NCI-H1417 treated with DMSO at 0.1 percent for 48 hours (cell line): ENCODE data around the gene MBTD1.
"Not testable (repeated sequence)": the region's sequence is repeated elsewhere in the genome, so short reads cannot be mapped to it uniquely, and the experiment has no call there.

Source experiments
- DNase-seq: peaks from one replicate; lab custom pipeline; 2025; lab: John Stamatoyannopoulos, UW

MBTD1 gene

DNA sequence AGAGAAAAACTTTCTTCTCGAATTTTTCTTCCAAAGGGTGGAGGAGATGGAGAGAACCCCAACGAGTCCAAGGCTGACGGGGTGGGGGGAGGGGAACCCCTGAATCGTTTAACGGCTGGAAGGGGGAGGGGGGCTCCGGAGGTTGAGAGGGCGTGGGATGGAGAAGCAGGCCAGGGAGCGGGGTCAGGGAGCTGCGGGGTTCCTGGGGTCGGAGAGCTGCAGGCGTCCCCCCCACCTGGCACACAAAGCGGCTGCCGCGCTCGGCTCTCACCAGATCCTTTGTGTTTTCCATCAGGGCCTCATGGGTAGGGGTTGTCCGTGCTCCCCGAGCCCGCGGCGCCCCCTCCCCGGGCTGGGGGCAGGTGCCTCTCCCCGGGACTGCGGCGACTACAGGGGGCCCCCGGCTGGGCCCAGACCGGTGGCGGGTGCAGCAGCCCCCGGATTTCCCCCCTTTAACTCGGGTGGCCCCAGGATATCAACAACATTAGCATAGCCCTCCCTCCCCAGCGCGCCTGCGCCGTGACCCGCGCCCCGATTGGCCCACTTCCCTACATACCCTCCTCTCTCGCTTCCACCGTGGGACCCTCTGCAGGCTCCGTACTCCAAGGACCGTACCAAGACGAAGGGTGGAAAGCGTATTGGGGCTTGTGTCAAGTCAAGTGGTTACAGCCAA is at the start of gene MBTD1:
Gene MBTD1 (minus strand): TSS at position 486 of the 673 bp plus-strand sequence. CDS start 34,888 bp downstream, outside the sequence.
- DNase-seq = peak; percentile 90

DNA sequence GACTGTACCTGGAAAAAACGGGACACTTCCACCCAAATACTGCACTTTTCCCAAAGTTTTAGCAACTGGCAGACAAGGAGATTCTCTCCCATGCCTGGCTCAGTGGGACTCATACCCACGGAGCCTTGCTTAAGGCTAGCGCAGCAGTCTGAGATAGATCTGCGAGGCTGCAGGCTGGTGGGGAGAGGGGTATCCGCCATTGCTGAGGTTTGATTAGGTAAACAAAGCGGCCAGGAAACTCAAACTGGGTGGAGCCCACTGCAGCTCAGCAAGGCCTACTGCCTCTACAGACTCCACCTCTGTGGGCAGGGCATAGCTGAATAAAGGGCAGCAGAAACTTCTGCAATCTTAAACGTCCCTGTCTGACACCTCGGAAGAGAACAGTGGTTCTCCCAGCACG is 45.3 kb upstream of the MBTD1 start:
- DNase-seq = no peak

GRCh38 chr17:51299859-51300258 is 40.0 kb upstream of the MBTD1 start:
- no peak for DNase-seq

GRCh38 chr17:51298508-51299371 is 38.9 kb upstream of the MBTD1 start:
- DNase-seq = peak; percentile 18

DNA sequence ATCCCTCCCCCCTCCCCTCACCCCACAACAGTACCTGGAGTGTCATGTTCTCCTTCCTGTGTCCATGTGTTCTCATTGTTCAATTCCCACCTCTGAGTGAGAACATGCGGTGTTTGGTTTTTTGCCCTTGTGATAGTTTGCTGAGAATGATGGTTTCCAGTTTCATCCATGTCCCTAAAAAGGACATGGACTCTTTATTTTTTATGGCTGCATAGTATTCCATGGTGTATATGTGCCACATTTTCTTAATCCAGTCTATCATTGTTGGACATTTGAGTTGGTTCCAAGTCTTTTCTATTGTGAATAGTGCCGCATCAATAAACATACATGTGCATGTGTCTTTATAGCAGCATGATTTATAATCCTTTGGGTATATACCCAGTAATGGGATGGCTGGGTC is 34.5 kb upstream of the MBTD1 start:
- not testable (repeated sequence) for DNase-seq

DNA sequence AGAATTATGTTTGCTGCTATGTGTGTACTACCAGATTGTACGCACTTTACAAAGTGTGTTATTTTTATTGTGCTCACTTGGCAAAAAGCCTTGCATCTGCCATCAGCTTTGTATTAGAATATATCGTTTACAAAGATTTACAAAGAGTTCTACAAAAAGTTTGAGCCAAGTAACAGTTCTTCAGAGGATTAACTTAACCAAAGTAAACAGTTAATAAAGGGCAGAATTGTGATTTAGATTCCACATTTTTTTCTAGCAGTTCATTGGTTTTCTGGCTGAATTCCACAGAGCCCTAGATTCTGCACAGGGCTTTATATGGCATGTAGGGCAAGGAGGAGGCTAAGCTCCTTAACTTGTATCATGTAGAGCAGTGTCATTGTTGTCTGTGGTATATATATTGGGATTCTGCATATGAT is 29.9 kb upstream of the MBTD1 start:
- DNase-seq = no peak

DNA sequence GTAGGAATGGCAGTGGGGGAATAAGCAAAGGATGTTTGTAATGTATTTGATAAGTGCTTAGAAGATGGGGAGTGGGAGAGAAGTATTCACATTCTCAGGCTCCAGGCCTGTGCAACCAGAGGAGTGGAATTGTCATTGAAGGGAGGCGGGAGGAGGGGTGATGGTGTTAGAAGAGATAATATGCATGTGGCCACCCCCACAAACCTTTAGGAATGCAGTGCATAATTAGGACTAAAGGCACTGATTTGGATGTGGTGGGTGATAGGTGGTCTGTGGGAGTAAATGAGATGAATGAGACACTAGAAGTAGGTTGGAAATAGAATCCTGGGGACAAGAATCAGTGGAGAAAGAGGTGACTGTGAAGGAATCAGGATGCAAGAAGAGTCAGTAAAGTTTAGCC is 27.6 kb upstream of the MBTD1 start:
- DNase-seq = no peak

GRCh38 chr17:51279183-51279582 is 19.3 kb upstream of the MBTD1 start:
- no peak for DNase-seq

GRCh38 chr17:51275381-51275780 is 15.5 kb upstream of the MBTD1 start:
- no peak for DNase-seq

DNA sequence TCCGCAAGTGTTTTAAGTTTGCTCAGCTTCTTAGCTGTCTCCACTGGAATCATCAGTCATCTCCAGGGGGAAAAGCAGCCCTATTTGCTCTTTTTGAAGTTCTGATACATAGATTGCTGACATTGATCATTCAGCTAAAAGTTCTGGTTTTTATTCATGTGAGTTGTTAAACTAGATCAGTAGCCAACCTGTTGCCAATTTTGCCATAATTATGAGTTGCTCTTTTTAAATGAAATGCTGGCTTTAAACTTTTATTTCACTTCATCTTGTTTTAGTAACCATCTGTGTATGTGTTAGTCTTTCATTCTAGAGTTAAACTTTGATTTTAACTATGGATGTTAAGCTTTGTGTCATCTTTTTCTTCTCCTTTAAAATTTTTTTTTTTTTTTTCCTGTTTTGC is 13.0 kb upstream of the MBTD1 start:
- DNase-seq = no peak

DNA sequence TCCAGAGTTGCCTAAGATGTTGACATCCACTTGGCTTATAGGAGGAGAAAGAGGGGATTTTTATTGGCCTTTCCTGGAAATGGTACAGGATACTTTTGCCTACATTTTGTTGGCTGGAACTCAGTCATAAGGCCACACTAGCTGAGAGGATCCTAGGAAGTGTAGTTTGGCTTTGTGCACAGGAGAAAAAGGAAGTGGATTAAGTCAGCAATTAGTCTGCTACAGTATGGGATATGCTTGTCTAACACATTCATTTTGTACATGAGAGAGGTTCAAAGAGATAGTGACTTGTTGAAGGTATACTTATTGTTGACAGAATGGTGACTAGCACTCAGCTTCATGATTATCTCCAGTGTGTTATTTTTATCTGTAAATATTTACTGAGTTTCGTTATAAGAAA is 10.8 kb upstream of the MBTD1 start:
- no peak for DNase-seq

DNA sequence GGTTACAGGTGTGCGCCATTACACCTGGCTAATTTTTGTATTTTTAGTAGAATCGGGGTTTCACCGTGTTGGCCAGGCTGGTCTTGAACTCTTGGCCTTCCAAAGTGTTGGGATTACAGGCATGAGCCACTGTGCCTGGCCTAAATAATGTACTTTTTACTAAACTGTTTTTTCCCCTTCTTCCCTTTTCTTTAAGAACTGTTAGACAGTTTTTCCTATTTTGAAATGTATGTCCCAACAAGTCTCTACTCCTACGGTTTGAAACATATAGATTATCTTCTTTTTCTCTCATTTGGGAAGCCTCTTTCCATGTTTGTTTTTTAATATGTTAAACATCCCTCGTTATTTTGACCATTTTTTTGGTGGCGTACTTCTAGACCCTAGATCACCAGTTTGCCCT is 10.1 kb upstream of the MBTD1 start:
- DNase-seq = no peak

DNA sequence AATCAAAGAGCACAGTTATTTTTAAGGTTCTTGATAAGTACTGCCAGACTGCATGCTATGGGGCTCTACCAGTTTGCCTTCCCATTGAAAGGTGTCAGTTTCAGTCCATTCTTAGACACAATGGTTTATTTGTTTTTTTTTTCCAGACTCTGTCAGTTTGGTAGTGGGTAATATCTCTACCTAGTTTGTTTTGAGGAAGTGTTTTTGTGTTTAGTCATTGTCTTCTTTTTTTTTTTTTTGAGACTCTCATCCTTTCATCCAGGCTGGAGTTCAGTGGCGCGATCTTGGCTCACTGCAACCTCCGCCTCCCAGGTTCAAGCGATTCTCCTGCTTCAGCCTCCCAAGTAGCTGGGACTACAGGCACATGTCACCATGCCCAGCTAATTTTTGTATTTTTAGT is 4.6 kb upstream of the MBTD1 start:
- DNase-seq = not testable (repeated sequence)

- no peak for DNase-seq
Measured at GRCh38 chr17:51263006-51263405, 3.2 kb upstream of the MBTD1 start.

GRCh38 chr17:51261024-51261963 is 1.4 kb upstream of the MBTD1 start:
- DNase-seq = no peak

DNA sequence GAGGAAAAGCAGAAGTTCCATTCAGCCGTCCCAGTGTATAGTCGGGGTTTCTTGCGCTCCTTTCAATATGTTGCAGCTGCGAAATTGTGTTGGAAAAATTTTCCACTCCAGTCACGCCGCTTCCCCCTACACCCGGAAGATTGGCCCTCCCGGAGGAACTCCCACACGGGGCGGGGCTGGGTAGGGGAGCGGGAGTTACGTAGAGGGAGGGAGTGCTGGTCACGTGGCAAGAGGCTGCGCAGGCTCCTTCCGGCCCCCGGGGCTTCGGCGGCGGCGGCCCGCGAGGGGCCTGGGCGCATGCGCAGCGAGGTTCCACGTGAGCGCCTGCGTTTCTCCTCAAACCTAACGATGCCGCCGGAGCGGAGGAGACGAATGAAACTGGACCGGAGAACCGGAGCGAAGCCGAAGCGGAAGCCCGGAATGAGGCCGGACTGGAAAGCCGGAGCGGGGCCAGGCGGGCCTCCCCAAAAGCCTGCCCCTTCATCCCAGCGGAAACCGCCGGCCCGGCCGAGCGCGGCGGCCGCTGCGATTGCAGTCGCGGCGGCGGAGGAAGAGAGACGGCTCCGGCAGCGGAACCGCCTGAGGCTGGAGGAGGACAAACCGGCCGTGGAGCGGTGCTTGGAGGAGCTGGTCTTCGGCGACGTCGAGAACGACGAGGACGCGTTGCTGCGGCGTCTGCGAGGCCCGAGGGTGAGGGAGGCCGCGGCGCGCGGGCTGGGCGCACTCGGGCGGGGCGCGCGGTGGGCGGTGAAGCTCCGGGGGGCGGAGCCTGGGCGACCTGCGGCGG is 581 bp upstream of the MBTD1 start, which contains the start of gene UTP18:
Gene UTP18 (plus strand): TSS at position 310 of the 787 bp plus-strand sequence. CDS start 39 bp downstream, at position 349.
- peak; percentile 90 for DNase-seq

- no peak for DNase-seq
Measured at GRCh38 chr17:51258756-51259563, 889 bp downstream of the MBTD1 start.

DNA sequence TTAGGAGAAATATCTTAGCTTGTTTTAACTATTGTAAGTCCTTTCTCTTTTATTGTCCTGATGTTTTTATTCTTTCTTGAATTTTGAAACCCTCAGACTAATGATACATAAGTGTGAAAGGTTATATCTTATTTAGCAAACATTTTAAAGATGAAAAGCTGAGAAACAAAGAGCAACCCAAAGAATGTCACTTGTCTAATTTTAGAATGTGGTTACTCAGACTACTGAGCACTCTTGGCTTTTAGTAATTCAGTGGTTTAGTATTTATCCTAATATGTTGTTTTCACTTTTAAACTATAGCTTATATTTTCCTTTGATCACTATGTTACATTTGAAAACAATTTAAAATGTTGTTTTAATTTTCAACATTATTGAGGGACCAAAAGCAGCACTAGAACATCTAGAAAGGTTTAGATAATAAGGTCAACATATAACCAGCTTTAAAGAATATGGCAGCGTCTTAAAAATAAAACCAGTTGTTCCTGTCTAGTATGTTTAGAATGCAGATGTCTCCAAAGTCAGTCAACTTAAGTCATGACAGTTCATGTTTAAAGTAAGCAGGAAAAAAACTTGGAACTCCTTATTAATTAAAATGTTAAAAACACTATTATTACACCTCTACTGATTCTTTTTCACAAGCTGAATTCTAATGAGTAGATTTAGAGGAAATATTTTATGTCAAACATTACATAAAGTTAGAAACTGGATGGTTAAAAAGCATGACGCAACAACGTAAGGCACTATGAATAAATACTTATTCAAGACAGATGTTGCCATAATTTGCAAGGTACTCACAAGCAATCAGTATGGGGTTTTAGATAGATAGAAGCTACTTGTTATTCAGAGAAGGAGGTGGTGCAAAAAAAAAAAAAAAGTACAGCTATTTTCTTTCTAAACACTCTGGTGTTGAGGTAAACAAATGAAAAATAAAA is 2.4 kb downstream of the MBTD1 start:
- no peak for DNase-seq

DNA sequence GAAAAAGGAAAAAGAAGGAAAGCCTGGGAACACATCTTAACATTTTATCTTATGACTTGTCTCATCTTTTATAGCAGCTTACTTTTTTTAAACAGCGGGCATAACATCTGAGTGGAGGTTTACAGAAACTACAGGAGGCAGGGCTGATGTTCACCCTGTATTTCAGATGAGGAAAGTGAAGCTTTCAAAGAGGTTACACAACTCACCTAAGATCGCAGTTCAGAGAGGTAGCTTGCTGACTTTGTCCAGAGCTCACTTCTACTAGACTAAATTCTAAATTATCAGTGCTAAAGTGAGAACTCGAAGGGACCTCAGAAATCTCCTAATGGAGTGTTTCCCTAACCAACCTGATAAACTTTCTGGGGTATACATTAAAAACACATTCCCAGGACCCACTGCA is 3.7 kb downstream of the MBTD1 start:
- no peak for DNase-seq
